GM12864 (cell line): ENCODE measurements around the gene CDK14.

ENCODE experiments used
- DNase-seq: peaks from one replicate; pipeline ENCODE4 v3.0.0-alpha.2; 2011; ENCODE audit warnings: low read depth
- H3K4me3 ChIP-seq: 2 replicates; pipeline ENCODE4 v1.5.1; 2011; ENCODE audit warnings: mild to moderate bottlenecking, low read depth, low read length, control low read depth
- CTCF ChIP-seq: IDR thresholded peaks from 2 replicates; pipeline ENCODE4 v1.5.1; 2011; ENCODE audit warnings: low read depth, mild to moderate bottlenecking, moderate library complexity, low read length, control low read depth, inconsistent platforms; ENCODE audit errors: missing control alignments

The CDK14 gene

GRCh38 chr7:90618876-90619275, 22.8 kb downstream of the CDK14 start:
- no peak for TF ChIP-seq CTCF
- no peak overlapping the region for H3K4me3 ChIP-seq
- no peak for DNase-seq

- no peak for TF ChIP-seq CTCF
Measured at GRCh38 chr7:90621125-90621746, 25.1 kb downstream of the CDK14 start.

GRCh38 chr7:90621747-90622140, 25.6 kb downstream of the CDK14 start:
- DNase-seq, result no peak
- H3K4me3 ChIP-seq, result no peak overlapping the region

More at GRCh38 chr7:90621125-90621746, 25.1 kb downstream of the CDK14 start:
- no peak overlapping the region for H3K4me3 ChIP-seq
- no peak for DNase-seq

GRCh38 chr7:90622670-90623069, 26.5 kb downstream of the CDK14 start:
- no peak overlapping the region for H3K4me3 ChIP-seq
- no peak for DNase-seq
- no peak for TF ChIP-seq CTCF

More at GRCh38 chr7:90621747-90622140, 25.6 kb downstream of the CDK14 start:
- TF ChIP-seq CTCF, result no peak

- no peak overlapping the region for H3K4me3 ChIP-seq
- no peak for DNase-seq
- TF ChIP-seq CTCF, result no peak
Measured at GRCh38 chr7:90624225-90624911, 28.2 kb downstream of the CDK14 start.

- TF ChIP-seq CTCF, result no peak
- H3K4me3 ChIP-seq, result no peak overlapping the region
- no peak for DNase-seq
Measured at GRCh38 chr7:90625051-90625450, 28.9 kb downstream of the CDK14 start.

- TF ChIP-seq CTCF, result no peak
- no peak for DNase-seq
- H3K4me3 ChIP-seq, result no peak overlapping the region
Measured at GRCh38 chr7:90625562-90625961, 29.4 kb downstream of the CDK14 start.
